ENCODE measurements around the gene SEC22A. TPM values are rescaled to one million over a fixed set of nuclear protein-coding genes. Genes with fewer than 3 reads are reported as not detected.

Gene SEC22A
- total RNA-seq, 3 donors from 2014 or later: 28.5 to 45.2 (median 33.1) TPM

- no peak overlapping the region for H3K4me3 ChIP-seq
- no peaks in the 10 kb centered on the region for H3K27me3 ChIP-seq
- no peaks in the 10 kb centered on the region for H3K36me3 ChIP-seq
- DNase-seq (ENCODE audit: low spot score in 2 of 2): no peak
- H3K9me3 ChIP-seq: no peaks in the 10 kb centered on the region
- no peak overlapping the region for H3K27ac ChIP-seq
- no peaks in the 10 kb centered on the region for H3K4me1 ChIP-seq
- intact Hi-C loops (cut with DNase I; ENCODE audit: low total_unique reads): no loop called here
- TF ChIP-seq CTCF (IDR thresholded peaks at IDR 0.05) (no peak), POLR2A (IDR thresholded peaks at IDR 0.05) (no peak), POLR2AphosphoS5 (IDR thresholded peaks at IDR 0.05) (no peak)
These were observed 99.8 kb downstream of the SEC22A start for GRCh38 chr3:123301331-123302184.

- no peak for DNase-seq (ENCODE audit: low spot score in 2 of 2)
- no peaks in the 10 kb centered on the region for H3K36me3 ChIP-seq
- no peak overlapping the region for H3K27ac ChIP-seq
- intact Hi-C loops (cut with DNase I; ENCODE audit: low total_unique reads): no loop called here
- no peaks in the 10 kb centered on the region for H3K27me3 ChIP-seq
- no peaks in the 10 kb centered on the region for H3K4me1 ChIP-seq
- H3K4me3 ChIP-seq: no peak overlapping the region
- no peaks in the 10 kb centered on the region for H3K9me3 ChIP-seq
- no peak for TF ChIP-seq POLR2AphosphoS5 (IDR thresholded peaks at IDR 0.05)
- TF ChIP-seq CTCF (IDR thresholded peaks at IDR 0.05): no peak
- no peak for TF ChIP-seq POLR2A (IDR thresholded peaks at IDR 0.05)
These were observed 101.2 kb downstream of the SEC22A start for GRCh38 chr3:123302961-123303360.

- H3K4me1 ChIP-seq: no peaks in the 10 kb centered on the region
- H3K27ac ChIP-seq: no peak overlapping the region
- TF ChIP-seq POLR2A (IDR thresholded peaks at IDR 0.05) (no peak), CTCF (IDR thresholded peaks at IDR 0.05) (no peak), POLR2AphosphoS5 (IDR thresholded peaks at IDR 0.05) (no peak)
- no peaks in the 10 kb centered on the region for H3K36me3 ChIP-seq
- intact Hi-C loops (cut with DNase I; ENCODE audit: low total_unique reads): no loop called here
- DNase-seq (ENCODE audit: low spot score in 2 of 2): no peak
- no peaks in the 10 kb centered on the region for H3K9me3 ChIP-seq
- no peak overlapping the region for H3K4me3 ChIP-seq
- H3K27me3 ChIP-seq: no peaks in the 10 kb centered on the region
These were observed 102.3 kb downstream of the SEC22A start for GRCh38 chr3:123303976-123304560.

- no peak for TF ChIP-seq CTCF (IDR thresholded peaks at IDR 0.05)
- no peak for TF ChIP-seq POLR2AphosphoS5 (IDR thresholded peaks at IDR 0.05)
- TF ChIP-seq POLR2A (IDR thresholded peaks at IDR 0.05): no peak
- no peaks in the 10 kb centered on the region for H3K4me1 ChIP-seq
- H3K27me3 ChIP-seq: no peaks in the 10 kb centered on the region
- no peak overlapping the region for H3K27ac ChIP-seq
- no peaks in the 10 kb centered on the region for H3K36me3 ChIP-seq
- intact Hi-C loops (cut with DNase I; ENCODE audit: low total_unique reads): no loop called here
- DNase-seq (ENCODE audit: low spot score in 2 of 2): no peak
- H3K9me3 ChIP-seq: no peaks in the 10 kb centered on the region
- H3K4me3 ChIP-seq: no peak overlapping the region
These were observed 103.4 kb downstream of the SEC22A start for GRCh38 chr3:123305192-123305591.

- Histone ChIP-seq H3K36me3 (no peaks in the 10 kb centered on the region), H3K27me3 (no peaks in the 10 kb centered on the region), H3K4me3 (no peak overlapping the region), H3K27ac (no peak overlapping the region), H3K4me1 (no peaks in the 10 kb centered on the region), H3K9me3 (no peaks in the 10 kb centered on the region)
- TF ChIP-seq POLR2AphosphoS5 (IDR thresholded peaks at IDR 0.05) (no peak), POLR2A (IDR thresholded peaks at IDR 0.05) (no peak), CTCF (IDR thresholded peaks at IDR 0.05) (no peak)
- DNase-seq (ENCODE audit: low spot score in 2 of 2): no peak
- intact Hi-C loops (cut with DNase I; ENCODE audit: low total_unique reads): no loop called here
These were observed 105.3 kb downstream of the SEC22A start for GRCh38 chr3:123307064-123307463.
